ENCODE results near the gene FAM53B.

FAM53B gene

DNA sequence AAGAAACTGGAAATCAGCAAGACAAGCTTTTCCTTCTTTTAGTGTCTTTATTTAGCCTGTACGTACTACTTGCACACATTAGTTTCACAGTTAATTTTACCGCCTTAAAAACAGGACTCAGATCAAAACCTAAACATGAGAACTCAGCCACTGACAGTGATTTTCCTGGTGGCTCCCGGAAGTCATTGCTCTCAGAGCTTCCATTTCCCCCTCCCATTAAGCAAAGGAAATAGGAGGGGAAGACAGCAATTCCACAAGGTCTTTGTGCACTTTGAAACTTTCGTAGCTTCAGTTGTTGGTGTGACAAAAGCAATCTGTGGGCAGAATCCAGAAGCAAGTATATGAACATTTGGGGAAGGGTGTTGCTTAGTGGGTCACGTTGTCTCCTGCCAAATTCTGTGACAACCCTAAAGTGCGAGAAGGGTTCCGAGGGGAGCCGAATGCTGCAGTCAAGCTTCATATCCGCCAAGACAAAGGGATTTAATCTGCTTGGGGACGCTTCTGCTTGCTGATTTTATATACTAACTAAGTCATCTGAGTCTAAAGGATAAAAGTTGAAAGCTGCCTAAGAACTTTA lies 30.4 kb downstream of the FAM53B start:
- no peak overlapping the region for H3K4me3 ChIP-seq (ENCODE audit: low read depth, low read length)
- no peak for DNase-seq (ENCODE audit: low read depth)

DNA sequence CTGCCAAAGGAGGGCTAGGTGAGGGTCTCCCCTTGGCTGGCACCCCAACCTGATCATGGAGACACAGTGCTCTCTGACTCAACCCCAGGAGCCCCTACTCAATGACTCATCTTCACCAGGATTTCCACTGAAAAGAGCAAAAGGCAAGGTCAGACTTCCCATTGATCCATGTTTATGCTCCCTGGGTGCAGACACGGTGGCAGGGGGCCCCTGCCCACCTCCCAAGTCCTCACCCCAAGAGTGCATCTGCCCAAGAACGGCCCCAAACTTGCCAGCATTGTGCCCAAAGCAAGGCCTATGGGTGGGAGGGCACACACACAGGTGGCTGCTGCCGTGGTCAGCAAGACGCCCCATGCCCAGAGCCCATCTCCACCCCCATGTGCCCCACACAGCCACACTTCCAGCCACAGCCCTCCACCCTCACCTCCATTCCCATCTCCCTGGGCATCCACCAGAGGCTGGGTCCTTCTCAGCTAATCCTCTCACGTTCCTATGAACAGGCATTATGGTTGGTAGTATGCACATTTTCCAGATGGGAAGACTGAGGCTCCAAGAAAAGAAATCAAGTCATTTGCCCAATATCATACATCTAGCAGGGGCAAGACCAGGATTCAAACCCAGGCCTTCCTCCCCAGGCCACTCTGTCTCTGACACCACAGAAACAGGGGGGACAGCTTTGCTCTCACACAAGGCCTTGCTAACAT lies 31.3 kb downstream of the FAM53B start:
- DNase-seq (ENCODE audit: low read depth), result no peak
- no peak overlapping the region for H3K4me3 ChIP-seq (ENCODE audit: low read depth, low read length)

DNA sequence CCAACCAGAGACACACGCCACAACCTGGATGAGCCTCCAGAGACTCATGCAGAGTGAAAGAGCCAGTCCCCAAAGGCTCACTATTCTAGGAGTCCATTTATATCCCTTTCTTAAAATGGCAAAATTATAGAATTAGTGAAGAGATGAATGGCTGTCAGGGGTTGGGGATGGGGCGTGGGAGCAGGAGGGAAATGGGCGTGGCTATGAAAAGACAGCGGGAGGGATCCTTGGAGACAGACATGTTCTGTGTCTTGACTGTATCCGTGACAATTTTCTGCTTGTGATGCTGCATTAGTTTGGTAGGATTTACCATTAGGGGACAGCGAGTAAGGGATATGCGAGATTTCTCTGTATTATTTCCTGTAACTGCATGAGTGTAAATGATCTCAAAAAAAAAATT lies 33.0 kb downstream of the FAM53B start:
- no peak for DNase-seq (ENCODE audit: low read depth)
- no peak overlapping the region for H3K4me3 ChIP-seq (ENCODE audit: low read depth, low read length)

DNA sequence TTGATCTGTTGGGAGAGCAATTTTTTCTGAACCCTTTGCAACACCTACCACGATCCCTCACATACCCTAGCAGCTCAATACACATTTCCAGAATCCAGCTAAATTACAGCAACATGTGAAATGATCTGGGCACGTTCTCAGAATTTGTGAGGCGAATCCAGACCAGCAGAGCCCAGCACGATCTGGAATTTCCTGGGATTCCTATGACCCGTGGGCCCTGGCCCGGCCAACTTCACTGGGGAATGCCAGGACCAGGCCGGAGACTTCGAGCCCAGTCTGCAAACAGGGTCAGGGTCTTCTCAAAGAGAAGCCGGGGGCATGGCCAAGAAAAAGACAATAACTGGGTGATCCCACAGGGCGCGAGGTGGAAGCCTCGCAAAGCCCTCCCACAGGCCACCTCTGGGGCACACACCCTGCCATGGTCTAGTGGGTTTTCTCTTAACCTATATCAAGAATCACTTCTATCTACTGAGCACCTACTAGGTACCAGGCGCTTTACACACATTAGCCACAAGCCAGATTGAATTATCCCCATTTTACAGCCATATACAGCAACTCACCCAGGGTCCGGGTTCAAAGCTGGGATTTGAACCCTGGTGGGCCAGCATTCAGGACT lies 33.8 kb downstream of the FAM53B start:
- H3K4me3 ChIP-seq (ENCODE audit: low read depth, low read length), result no peak overlapping the region
- DNase-seq (ENCODE audit: low read depth), result no peak

DNA sequence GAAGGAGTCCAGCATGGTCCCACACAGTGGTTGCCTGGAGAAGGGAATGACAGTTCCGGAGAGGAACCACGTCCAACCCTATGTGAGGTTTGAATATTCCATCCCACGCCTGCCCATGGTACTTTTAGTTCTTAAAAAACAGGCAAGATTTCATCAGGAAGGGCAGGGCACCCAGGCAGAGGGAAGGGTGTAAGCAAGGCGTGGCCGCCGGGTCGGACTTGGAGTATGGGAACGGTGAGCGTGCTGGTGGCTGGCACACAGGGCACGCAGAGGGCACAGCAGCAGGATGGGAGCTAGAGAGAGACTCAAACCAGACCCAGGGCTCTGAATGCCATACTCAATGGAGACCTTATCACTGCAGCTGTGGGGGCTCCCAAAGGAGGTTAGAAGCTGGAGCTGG lies 34.3 kb downstream of the FAM53B start:
- DNase-seq (ENCODE audit: low read depth), result no peak
- no peak overlapping the region for H3K4me3 ChIP-seq (ENCODE audit: low read depth, low read length)

DNA sequence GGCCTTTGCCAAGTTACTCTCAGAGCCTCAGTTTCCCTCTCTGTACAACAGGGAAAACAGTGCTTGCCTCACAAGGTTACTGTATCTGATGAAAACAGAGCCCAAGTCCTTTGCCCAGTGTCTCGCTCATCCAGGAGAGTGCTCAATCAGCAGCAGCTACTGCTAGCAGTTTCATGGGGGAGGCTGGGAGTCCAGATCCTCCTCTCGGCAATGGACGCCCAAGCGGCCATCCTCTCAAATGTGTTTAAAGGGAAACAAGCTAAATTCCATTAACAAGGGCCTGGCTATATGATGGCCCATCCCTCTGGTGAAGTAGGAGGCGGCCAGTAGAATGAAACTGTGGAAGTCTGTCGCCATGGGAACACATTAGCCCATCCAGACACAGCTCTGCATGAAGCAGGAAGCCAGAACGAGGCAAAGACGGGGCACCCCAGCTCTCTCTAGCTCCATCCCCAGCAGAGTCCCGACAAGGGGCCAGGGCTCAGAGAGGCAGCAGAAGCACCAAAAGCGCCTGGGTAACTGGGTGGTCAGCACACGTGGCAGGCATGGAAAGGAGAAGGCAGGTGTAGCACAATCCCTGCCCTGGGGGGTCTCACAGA lies 35.2 kb downstream of the FAM53B start:
- DNase-seq (ENCODE audit: low read depth), result no peak
- no peak overlapping the region for H3K4me3 ChIP-seq (ENCODE audit: low read depth, low read length)

DNA sequence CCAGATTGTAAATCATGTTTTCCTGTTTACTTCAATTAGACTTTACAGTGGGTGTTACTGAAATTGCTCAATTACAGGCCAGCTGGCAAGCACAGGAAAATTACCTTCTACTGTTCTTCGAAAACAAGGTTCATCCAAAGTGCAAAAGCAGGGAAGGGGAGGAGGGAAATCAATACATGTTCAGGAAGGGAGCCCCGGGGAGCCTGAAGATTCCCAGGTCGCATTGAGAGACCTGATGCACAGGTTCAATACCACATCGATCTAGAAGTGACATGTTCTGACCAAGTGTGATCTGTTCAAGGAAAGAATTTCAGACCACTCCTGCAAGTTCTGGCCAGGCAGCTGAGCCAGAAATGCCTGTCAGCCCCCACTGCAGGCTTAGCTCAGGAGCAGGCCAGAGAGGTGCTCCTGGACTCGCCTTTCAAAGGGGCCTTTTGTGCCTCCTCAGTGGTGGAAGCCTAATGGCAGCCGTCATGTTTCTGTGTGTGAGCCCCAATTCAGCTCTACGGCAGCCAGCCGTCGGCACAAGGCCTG lies 35.9 kb downstream of the FAM53B start:
- H3K4me3 ChIP-seq (ENCODE audit: low read depth, low read length), result no peak overlapping the region
- no peak for DNase-seq (ENCODE audit: low read depth)

DNA sequence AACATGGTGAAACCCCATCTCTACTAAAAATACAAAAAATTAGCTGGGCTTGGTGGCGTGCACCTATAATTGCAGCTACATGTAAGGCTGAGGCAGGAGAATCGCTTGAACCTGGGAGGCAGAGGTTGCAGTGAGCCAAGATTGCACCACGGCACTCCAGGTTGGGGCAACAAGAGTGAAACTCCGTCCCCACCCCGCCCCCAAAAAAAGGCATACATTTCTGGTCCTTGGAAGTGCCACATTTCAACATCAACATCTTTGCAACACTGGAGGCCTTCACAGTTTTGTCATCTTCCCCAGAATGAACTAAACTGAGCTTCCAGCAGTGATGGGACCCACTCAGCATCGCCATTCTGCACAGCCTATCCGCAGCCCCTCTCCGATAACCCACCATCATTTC lies 36.6 kb downstream of the FAM53B start:
- H3K4me3 ChIP-seq (ENCODE audit: low read depth, low read length), result no peak overlapping the region
- no peak for DNase-seq (ENCODE audit: low read depth)

DNA sequence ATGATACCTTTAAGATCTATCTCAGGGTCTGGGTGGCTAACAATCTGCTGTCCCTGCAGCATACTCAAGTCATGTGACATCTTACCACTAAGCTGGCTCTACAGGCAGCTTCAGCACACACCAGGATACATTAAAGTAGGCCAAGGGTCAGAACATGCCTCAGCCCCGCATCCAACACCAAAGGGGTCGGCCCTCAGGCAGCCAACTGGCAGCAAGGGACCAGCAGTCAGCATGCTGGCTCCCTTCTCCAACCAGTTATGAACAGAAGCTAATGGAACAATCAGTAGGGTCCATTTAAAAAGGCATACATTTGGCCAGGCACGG lies 37.1 kb downstream of the FAM53B start:
- H3K4me3 ChIP-seq (ENCODE audit: low read depth, low read length), result no peak overlapping the region
- no peak for DNase-seq (ENCODE audit: low read depth)

DNA sequence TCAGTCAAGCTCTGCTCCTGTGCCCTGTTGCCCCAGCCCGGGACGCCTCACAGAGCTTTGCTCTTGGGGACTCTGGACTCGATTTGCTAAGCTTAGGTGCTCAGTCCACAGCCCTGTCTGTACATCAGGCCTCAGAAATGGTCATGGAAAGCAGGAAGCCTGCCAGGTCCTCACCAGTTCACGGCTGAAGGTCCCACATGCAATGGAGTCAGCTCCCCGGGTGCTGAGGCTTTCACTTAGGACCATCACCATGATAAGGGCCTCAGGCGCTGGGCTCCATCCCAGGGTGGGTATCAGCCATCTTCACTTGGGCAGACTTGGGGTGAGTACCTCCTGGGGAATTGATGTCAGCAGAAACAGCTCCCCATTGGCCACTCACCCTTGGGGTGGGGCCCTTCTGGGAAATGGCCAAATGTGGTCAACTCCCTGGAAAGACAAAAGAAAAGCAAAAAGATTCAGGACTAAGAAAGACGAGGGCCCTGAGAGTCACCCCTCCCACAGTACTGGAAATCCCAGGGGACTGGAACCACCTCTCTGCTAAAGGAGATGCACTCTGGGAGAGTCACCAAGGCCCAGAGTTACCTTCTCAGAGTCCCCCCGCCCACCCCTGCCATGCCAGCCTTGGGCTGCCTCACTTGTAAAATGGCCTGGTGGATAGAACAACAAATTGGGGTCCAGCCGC lies 37.6 kb downstream of the FAM53B start:
- no peak for DNase-seq (ENCODE audit: low read depth)
- no peak overlapping the region for H3K4me3 ChIP-seq (ENCODE audit: low read depth, low read length)

DNA sequence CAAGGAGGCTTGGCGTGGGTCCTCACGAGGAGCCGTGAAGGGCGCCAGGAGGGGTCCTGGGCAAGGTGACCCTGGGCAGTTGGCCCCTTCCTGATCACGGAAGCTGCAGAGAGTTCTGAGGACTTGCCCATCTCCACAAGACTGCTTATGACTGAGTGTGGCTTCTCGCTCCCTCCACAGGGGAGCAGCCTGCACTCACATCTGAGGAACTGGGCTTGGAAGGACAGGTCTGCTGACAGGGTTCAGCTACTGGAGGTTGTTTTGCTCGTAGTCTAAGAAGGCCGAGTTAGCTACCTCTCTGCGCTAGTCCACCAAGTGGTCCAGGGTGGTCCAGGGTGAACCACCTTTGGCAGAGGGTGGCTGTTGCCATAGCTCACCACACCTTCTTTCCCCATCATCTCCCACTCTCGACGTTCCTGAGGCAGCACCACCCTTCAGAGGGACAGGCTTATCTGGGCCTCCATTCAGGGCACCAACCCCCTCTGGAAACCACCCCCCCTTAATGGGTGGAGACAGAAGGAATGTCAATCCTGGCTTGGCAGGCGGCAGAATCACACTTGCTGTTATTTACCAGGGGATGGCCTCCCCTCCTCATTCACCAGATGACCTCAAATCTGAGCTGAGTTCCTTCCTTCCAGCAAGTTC lies 38.2 kb downstream of the FAM53B start:
- H3K4me3 ChIP-seq (ENCODE audit: low read depth, low read length), result no peak overlapping the region
- DNase-seq (ENCODE audit: low read depth), result no peak

DNA sequence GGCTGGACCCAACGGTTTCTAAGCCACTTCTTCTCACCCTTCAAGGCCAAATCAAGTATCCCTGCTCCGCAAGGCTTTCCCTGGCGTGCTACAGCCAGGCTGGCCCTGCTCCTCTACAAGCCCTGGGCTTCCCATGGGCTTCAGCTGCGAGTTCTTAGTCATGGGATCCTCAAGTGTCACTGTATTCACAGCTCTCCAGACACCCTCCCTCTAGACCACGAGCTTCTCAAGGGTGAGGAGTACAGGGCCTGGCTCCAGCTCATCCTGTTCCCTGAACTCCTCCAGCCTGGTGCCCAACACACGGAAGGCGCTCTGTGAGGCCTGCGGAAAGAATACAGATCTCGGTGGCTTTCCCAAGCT lies 38.8 kb downstream of the FAM53B start:
- H3K4me3 ChIP-seq (ENCODE audit: low read depth, low read length), result no peak overlapping the region
- no peak for DNase-seq (ENCODE audit: low read depth)

DNA sequence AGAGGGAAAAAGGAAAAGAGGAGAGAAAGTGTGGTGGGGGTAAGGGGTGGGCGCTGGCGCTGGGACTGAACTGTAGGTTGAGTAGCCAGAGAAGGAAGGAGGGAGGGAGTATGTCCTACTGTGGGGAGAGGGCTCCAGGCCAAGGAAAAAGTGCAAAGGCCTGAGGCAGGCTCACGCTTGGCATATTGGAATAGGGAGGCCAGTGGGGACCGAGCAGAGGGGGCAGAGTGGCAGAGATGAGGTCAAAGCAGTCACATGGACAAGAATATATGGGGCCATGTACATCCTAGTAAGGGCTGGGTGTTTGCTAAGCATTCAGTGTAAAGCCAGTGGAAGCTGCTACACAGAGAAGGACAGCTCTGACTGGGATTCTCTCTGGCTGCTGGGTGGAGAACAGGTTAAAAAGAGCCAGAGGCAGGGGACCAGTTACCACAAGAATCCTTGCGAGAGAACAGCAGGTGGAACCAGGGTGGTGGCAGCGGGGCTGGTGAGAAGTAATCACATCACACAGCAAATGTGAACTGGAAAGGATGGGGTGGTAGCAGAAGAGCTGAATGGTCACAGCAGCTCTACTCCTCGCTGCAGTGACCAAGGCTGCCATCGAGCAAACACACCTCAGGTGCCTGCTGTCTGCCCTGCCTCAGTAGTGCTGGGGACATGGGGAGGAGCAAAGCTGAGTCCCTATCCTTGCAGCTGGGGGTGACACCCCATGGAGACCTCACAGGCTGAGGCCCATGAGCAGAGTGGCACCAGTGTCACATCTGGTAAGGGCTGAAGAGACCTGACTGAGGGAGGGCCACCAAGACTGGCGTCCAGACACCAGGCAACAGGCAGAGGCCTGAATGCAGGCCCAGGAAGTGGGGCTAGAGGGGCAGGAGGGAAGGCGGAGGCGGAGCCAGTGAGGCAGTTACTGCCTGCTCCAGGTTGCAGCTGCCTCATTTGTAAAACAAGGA lies 39.5 kb downstream of the FAM53B start:
- DNase-seq (ENCODE audit: low read depth), result no peak
- H3K4me3 ChIP-seq (ENCODE audit: low read depth, low read length), result no peak overlapping the region

DNA sequence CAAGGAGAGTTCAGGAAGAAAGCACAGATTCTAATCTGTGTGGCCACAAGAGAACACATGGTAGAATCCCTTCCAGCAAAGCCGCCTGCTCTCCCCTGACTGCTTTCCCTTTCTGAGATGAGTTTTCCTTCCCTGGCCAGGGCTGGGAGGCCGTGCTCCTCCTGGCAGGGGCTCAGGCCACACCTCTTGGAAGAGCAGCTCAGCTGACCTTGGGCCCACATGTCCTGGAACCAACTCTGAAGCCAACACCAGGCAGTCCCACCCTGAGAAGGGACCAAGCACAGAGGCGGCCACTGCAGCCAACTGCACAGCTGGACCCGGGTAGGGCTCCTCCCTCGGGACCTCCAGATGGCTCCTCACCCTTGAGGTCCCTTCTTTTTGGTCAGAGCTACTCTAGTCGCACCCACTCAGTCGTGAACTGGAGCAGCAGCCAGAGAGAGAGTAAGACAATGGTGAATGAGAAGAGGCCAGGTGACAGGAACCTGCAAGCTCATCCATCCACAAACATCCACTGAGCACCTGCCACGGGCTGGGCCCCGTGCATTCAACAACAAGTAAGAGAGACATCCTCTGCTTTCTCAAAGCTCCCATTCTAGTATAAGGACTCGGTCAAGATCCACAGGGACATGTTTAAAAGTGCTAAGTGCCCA lies 40.3 kb downstream of the FAM53B start:
- no peak for DNase-seq (ENCODE audit: low read depth)
- H3K4me3 ChIP-seq (ENCODE audit: low read depth, low read length), result no peak overlapping the region

DNA sequence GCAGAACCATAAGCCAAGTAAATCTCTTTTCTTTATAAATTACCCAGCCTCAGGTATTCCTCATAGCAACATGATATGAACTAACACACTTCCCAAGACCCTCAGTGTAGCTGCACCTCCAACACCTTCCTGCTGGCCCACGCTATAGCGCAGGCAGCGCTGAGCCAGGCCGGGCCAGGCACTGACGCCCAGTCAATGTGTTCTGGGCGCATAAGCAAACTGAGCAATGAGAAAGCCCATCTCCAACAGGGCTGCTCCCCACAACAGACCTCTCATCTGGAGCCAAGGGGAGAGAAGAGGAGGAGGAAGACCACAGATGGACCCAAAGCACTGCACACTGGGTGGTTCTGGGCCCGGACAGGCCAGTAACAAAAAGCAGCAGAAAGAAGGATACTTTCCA lies 40.8 kb downstream of the FAM53B start:
- H3K4me3 ChIP-seq (ENCODE audit: low read depth, low read length), result no peak overlapping the region
- no peak for DNase-seq (ENCODE audit: low read depth)

DNA sequence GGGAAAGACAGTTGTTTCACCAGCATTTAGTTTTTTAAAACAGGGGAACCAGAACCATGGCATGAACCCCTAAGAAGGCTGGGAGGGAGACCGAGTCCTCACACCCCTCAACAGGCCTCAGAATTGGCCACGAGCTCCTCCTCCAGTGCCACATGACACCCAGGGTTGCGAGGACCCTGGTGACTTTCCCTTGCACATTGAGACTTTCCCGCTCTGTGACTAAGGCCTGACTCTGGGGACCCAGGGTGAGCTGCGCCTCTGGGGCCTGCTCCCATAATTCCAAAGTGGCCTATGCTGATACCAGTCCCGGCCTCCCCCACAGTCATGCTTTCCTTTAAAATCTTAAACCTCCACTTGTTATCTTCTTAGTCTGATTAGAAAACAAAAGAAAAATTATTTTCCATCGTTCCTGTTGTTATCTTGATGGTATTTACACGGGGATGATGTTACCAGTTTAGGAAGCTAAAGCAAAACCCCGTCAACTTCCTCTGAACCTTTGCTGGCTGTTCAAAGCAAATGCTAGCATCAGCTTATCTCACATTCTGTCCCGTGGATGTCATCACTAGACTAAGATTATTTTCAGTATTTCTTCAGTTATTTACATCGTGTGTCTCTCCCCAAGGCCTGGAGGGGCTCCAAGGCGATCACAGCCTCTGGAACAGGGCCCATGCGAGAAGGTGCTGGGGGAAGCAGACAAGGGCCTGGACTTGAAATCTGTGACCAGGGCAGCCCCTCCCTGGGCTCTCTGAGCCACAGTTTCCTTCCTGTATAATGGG lies 42.1 kb downstream of the FAM53B start:
- no peak overlapping the region for H3K4me3 ChIP-seq (ENCODE audit: low read depth, low read length)

DNA sequence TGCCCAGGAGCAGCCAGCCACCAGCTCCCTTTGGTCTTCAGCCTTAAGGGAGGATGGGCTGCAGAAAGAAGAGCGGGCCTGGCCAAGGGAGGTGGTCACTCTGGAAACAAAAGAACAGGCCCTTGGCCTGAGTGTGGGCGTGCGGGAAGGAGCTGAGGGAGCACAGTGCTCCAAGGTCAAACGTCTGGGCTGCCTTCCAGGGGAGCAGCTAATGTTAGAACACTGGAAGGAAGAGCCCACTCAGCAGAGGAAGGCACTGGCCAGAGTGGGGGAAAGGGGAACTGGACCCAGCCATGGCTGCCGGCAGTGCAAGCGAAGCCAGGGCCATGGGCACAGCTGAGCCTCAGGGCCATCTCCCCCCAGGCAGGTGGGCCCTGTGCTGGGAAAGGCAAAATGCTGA lies 42.7 kb downstream of the FAM53B start:
- DNase-seq (ENCODE audit: low read depth), result peak; percentile 40
- H3K4me3 ChIP-seq (ENCODE audit: low read depth, low read length), result no peak overlapping the region

More for the DNA sequence above, 42.1 kb downstream of the FAM53B start:
- DNase-seq (ENCODE audit: low read depth), result no peak

DNA sequence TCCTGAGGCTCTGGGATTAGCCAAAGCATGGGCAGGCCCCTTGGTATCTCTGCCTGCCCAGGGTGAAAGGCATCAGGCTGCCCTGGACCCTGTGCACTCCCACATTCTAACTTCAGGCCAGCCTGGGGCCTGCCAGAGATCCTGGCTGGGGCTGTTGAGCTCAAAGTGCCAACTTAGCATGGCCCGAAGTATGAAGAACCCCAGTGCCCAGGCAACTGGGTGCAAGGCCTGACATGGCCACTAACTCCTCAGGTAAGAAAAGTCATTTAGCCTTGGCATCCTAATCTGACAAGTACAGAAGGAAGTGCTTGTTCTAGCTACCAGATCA lies 43.2 kb downstream of the FAM53B start:
- no peak for DNase-seq (ENCODE audit: low read depth)
- H3K4me3 ChIP-seq (ENCODE audit: low read depth, low read length), result no peak overlapping the region

All from skeletal muscle cell (primary cell).